ENCODE data around the gene KIDINS220.

Gene KIDINS220

GRCh38 chr2:8840475-8841091, 3.2 kb upstream of the KIDINS220 start:
- H2BK5ac ChIP-seq (ENCODE audit: low read depth, low read length, poor library complexity, severe bottlenecking) = no peak overlapping the region
- H3K23ac ChIP-seq (ENCODE audit: low read length in 2 of 2) = no peak overlapping the region
- no peaks in the 10 kb centered on the region for H3K9me3 ChIP-seq (ENCODE audit: control insufficient read depth, low read length)
- no peak overlapping the region for H2BK15ac ChIP-seq (ENCODE audit: low read depth, poor library complexity, severe bottlenecking)
- H3K36me3 ChIP-seq (ENCODE audit: control insufficient read depth in 1 of 2, insufficient read depth in 2 of 2, low read depth in 1 of 2, low read length in 2 of 2) = no peaks in the 10 kb centered on the region
- H4K91ac ChIP-seq (ENCODE audit: low read length) = no peak overlapping the region
- H3K27ac ChIP-seq (ENCODE audit: low read length, poor library complexity, severe bottlenecking) = no peak overlapping the region
- no peak overlapping the region for H2AK5ac ChIP-seq (ENCODE audit: low read length, severe bottlenecking)
- H2BK12ac ChIP-seq (ENCODE audit: low read length in 2 of 2) = no peak overlapping the region
- no peak overlapping the region for H3K4ac ChIP-seq (ENCODE audit: low read depth in 1 of 2, low read length in 2 of 2)
- no peak overlapping the region for H3K4me2 ChIP-seq (ENCODE audit: low read length, poor library complexity, severe bottlenecking)
- H3K4me1 ChIP-seq (ENCODE audit: control insufficient read depth, insufficient read depth, low read depth, low read length) = peaks cover 6% of the 10 kb centered on the region
- no peak for DNase-seq
- no peak overlapping the region for H3K4me3 ChIP-seq (ENCODE audit: insufficient read depth in 1 of 2, low read depth in 1 of 2, low read length in 2 of 2)
- H3K14ac ChIP-seq (ENCODE audit: low read length in 2 of 2) = no peak overlapping the region
- 81% methylated on average over 11 of the region's 12 CpGs for WGBS
- H4K8ac ChIP-seq (ENCODE audit: low read length) = no peak overlapping the region
- H3K27me3 ChIP-seq (ENCODE audit: control insufficient read depth in 1 of 2, insufficient read depth in 1 of 2, low read length in 2 of 2) = no peaks in the 10 kb centered on the region
- H2BK120ac ChIP-seq (ENCODE audit: low read depth, low read length) = no peak overlapping the region
- peaks cover 2% of the 10 kb centered on the region for H3K79me1 ChIP-seq (replicated peaks; ENCODE audit: low read length, poor library complexity, severe bottlenecking)
- H2AFZ ChIP-seq (ENCODE audit: low read depth, low read length) = no peak overlapping the region
- H3K9ac ChIP-seq (ENCODE audit: low read length) = no peak overlapping the region
- H3K18ac ChIP-seq (ENCODE audit: low read depth in 1 of 2, low read length in 2 of 2) = no peak overlapping the region

DNA sequence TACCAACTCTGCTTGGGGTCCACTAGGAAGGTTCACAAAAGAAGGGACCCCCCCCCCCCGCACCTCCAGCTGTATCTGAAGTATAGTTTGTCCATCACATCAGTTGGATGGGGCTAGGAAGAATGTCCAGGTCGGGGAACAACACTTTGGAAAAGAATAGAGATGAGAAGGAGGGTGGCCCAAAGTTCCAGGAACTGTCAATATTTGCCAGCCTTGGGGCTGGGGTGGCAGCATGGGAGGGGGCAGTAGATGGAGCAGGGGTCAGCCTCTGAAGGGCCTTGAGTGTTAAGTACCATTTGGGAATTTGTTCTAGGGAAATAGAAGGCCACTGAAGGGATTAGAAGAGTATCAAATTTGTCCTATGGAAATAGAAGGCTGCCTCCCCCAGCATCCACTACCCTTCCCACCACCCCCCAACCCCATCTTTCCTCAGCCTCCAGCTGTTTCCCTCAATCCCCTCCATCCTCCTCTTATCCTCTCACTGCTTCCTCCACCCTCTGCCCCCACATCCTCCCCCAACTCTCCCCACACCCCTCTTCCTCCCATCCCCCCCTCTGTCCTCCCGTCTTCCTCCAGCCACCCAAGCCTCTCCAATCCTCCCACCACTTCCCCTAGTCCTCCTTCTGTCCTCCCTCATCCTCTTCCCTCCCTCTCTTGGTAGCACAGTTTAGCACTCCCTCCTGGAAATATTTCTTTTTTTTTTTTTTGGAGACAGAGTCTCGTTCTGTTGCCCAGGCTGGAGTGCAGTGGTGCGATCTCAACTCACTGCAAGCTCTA, 2.0 kb upstream of the KIDINS220 start:
- Histone ChIP-seq H3K9ac (ENCODE audit: low read length) (no peak overlapping the region), H2BK5ac (ENCODE audit: low read depth, low read length, poor library complexity, severe bottlenecking) (no peak overlapping the region), H2AK5ac (ENCODE audit: low read length, severe bottlenecking) (no peak overlapping the region), H3K27me3 (ENCODE audit: control insufficient read depth in 1 of 2, insufficient read depth in 1 of 2, low read length in 2 of 2) (no peaks in the 10 kb centered on the region), H3K36me3 (ENCODE audit: control insufficient read depth in 1 of 2, insufficient read depth in 2 of 2, low read depth in 1 of 2, low read length in 2 of 2) (no peaks in the 10 kb centered on the region), H3K4me1 (ENCODE audit: control insufficient read depth, insufficient read depth, low read depth, low read length) (peaks cover 8% of the 10 kb centered on the region), H2BK120ac (ENCODE audit: low read depth, low read length) (no peak overlapping the region), H3K9me3 (ENCODE audit: control insufficient read depth, low read length) (no peaks in the 10 kb centered on the region), H3K4me3 (ENCODE audit: insufficient read depth in 1 of 2, low read depth in 1 of 2, low read length in 2 of 2) (no peak overlapping the region), H2BK15ac (ENCODE audit: low read depth, poor library complexity, severe bottlenecking) (no peak overlapping the region), H3K4ac (ENCODE audit: low read depth in 1 of 2, low read length in 2 of 2) (no peak overlapping the region), H3K18ac (ENCODE audit: low read depth in 1 of 2, low read length in 2 of 2) (no peak overlapping the region), H3K27ac (ENCODE audit: low read length, poor library complexity, severe bottlenecking) (no peak overlapping the region), H2BK12ac (ENCODE audit: low read length in 2 of 2) (no peak overlapping the region), H3K14ac (ENCODE audit: low read length in 2 of 2) (no peak overlapping the region), H3K79me1 (replicated peaks; ENCODE audit: low read length, poor library complexity, severe bottlenecking) (peaks cover 7% of the 10 kb centered on the region), H2AFZ (ENCODE audit: low read depth, low read length) (no peak overlapping the region), H3K23ac (ENCODE audit: low read length in 2 of 2) (no peak overlapping the region), H3K4me2 (ENCODE audit: low read length, poor library complexity, severe bottlenecking) (no peak overlapping the region), H4K91ac (ENCODE audit: low read length) (no peak overlapping the region), H4K8ac (ENCODE audit: low read length) (no peak overlapping the region)
- WGBS = 89% methylated on average over 5 of the region's 5 CpGs
- no peak for DNase-seq

- H4K8ac ChIP-seq (ENCODE audit: low read length) = no peak overlapping the region
- WGBS = 92% methylated on average over 11 of the region's 11 CpGs
- peaks cover 13% of the 10 kb centered on the region for H3K79me1 ChIP-seq (replicated peaks; ENCODE audit: low read length, poor library complexity, severe bottlenecking)
- no peaks in the 10 kb centered on the region for H3K27me3 ChIP-seq (ENCODE audit: control insufficient read depth in 1 of 2, insufficient read depth in 1 of 2, low read length in 2 of 2)
- no peak overlapping the region for H3K4ac ChIP-seq (ENCODE audit: low read depth in 1 of 2, low read length in 2 of 2)
- H3K4me1 ChIP-seq (ENCODE audit: control insufficient read depth, insufficient read depth, low read depth, low read length) = peaks cover 10% of the 10 kb centered on the region
- H2AK5ac ChIP-seq (ENCODE audit: low read length, severe bottlenecking) = no peak overlapping the region
- no peak overlapping the region for H2AFZ ChIP-seq (ENCODE audit: low read depth, low read length)
- no peaks in the 10 kb centered on the region for H3K9me3 ChIP-seq (ENCODE audit: control insufficient read depth, low read length)
- H3K36me3 ChIP-seq (ENCODE audit: control insufficient read depth in 1 of 2, insufficient read depth in 2 of 2, low read depth in 1 of 2, low read length in 2 of 2) = no peaks in the 10 kb centered on the region
- H3K23ac ChIP-seq (ENCODE audit: low read length in 2 of 2) = no peak overlapping the region
- H3K4me3 ChIP-seq (ENCODE audit: insufficient read depth in 1 of 2, low read depth in 1 of 2, low read length in 2 of 2) = peak overlapping the region in 1 of 2 experiments; percentile 65
- H2BK120ac ChIP-seq (ENCODE audit: low read depth, low read length) = no peak overlapping the region
- H2BK5ac ChIP-seq (ENCODE audit: low read depth, low read length, poor library complexity, severe bottlenecking) = no peak overlapping the region
- no peak for DNase-seq
- no peak overlapping the region for H4K91ac ChIP-seq (ENCODE audit: low read length)
- H3K9ac ChIP-seq (ENCODE audit: low read length) = no peak overlapping the region
- H3K4me2 ChIP-seq (ENCODE audit: low read length, poor library complexity, severe bottlenecking) = no peak overlapping the region
- no peak overlapping the region for H3K18ac ChIP-seq (ENCODE audit: low read depth in 1 of 2, low read length in 2 of 2)
- no peak overlapping the region for H3K14ac ChIP-seq (ENCODE audit: low read length in 2 of 2)
- no peak overlapping the region for H2BK12ac ChIP-seq (ENCODE audit: low read length in 2 of 2)
- no peak overlapping the region for H2BK15ac ChIP-seq (ENCODE audit: low read depth, poor library complexity, severe bottlenecking)
- no peak overlapping the region for H3K27ac ChIP-seq (ENCODE audit: low read length, poor library complexity, severe bottlenecking)
Observed at GRCh38 chr2:8837795-8838140, 355 bp upstream of the KIDINS220 start.

DNA sequence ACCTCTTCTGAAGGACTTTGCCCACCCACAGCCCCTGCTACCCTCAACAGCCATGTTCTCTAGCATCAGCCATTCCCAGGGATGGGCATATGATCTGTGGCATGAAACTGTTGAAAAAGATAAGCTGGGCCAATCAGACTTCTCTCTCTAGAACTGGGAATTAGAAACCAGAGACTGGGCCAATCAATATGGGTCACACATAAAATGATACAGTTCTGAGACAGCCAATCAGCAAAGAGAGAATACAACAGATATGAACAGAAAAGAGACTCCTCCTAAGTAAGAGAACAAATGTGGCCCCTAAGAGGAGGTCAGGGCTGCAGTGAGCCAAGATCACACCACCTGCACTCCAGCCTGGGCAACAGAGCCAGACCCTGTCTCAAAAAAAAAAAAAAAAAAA, 2.1 kb downstream of the KIDINS220 start:
- Histone ChIP-seq H2BK15ac (ENCODE audit: low read depth, poor library complexity, severe bottlenecking) (no peak overlapping the region), H3K9me3 (ENCODE audit: control insufficient read depth, low read length) (no peaks in the 10 kb centered on the region), H4K91ac (ENCODE audit: low read length) (no peak overlapping the region), H2BK12ac (ENCODE audit: low read length in 2 of 2) (no peak overlapping the region), H2BK5ac (ENCODE audit: low read depth, low read length, poor library complexity, severe bottlenecking) (no peak overlapping the region), H3K4me1 (ENCODE audit: control insufficient read depth, insufficient read depth, low read depth, low read length) (peaks cover 10% of the 10 kb centered on the region), H3K27ac (ENCODE audit: low read length, poor library complexity, severe bottlenecking) (no peak overlapping the region), H2AFZ (ENCODE audit: low read depth, low read length) (no peak overlapping the region), H3K23ac (ENCODE audit: low read length in 2 of 2) (no peak overlapping the region), H2AK5ac (ENCODE audit: low read length, severe bottlenecking) (no peak overlapping the region), H3K4me3 (ENCODE audit: insufficient read depth in 1 of 2, low read depth in 1 of 2, low read length in 2 of 2) (peak overlapping the region in 1 of 2 experiments; percentile 91), H3K27me3 (ENCODE audit: control insufficient read depth in 1 of 2, insufficient read depth in 1 of 2, low read length in 2 of 2) (no peaks in the 10 kb centered on the region), H2BK120ac (ENCODE audit: low read depth, low read length) (no peak overlapping the region), H3K4ac (ENCODE audit: low read depth in 1 of 2, low read length in 2 of 2) (no peak overlapping the region), H3K4me2 (ENCODE audit: low read length, poor library complexity, severe bottlenecking) (no peak overlapping the region), H3K36me3 (ENCODE audit: control insufficient read depth in 1 of 2, insufficient read depth in 2 of 2, low read depth in 1 of 2, low read length in 2 of 2) (no peaks in the 10 kb centered on the region), H3K18ac (ENCODE audit: low read depth in 1 of 2, low read length in 2 of 2) (no peak overlapping the region), H4K8ac (ENCODE audit: low read length) (no peak overlapping the region), H3K79me1 (replicated peaks; ENCODE audit: low read length, poor library complexity, severe bottlenecking) (peaks cover 15% of the 10 kb centered on the region), H3K9ac (ENCODE audit: low read length) (peak overlapping the region; percentile 90), H3K14ac (ENCODE audit: low read length in 2 of 2) (no peak overlapping the region)
- no peak for DNase-seq
